GM12878 (cell line): ENCODE results near the gene MORC4. TPM values are rescaled to one million over a fixed set of nuclear protein-coding genes. Genes with fewer than 3 reads are reported as not detected.

Experiments
- ATAC-seq: fragments of 200-7000 bp; cut with Tn5 transposase; 3 replicates; pipeline ENCODE4 v1.9.1; 2020; ENCODE audit warnings: mild to moderate bottlenecking, moderate library complexity
- BruUV-seq: library from RNA; stranded (reverse); fragments of 400-500 nt; replicated peaks from 2 replicates; lab custom pipeline; 2021; lab: Mats Ljungman, UMichigan
- CTCF ChIA-PET: fragments of 300-600 bp; sonication (Branson Sonifier 250); formaldehyde crosslinking; extraction: SDS; loops from one replicate; lab custom pipeline; 2021; ENCODE audit warnings: inconsistent platforms; lab: Yijun Ruan, JAX
- POLR2A ChIA-PET: fragments of 350-600 bp; formaldehyde crosslinking; extraction: SDS; loops from one replicate; lab custom pipeline; 2021; ENCODE audit warnings: inconsistent platforms; lab: Charles Lee
- RAD21 ChIA-PET: fragments of 300-600 bp; sonication (Branson Sonifier 250); formaldehyde crosslinking; loops from one replicate; lab custom pipeline; 2023; ENCODE audit warnings: antibody characterized with exemption; ENCODE audit not compliant: unreplicated experiment; lab: Charles Lee
- SMC1A ChIA-PET: fragments of 300-600 bp; sonication (Branson Sonifier 250); formaldehyde crosslinking; loops from one replicate; lab custom pipeline; 2023; ENCODE audit not compliant: unreplicated experiment, uncharacterized antibody; lab: Charles Lee
- DNase-seq: peaks from one replicate; pipeline ENCODE4 v3.0.0-alpha.2; 2011; ENCODE audit warnings: low read depth, low spot score
- FAIRE-seq: peaks from 3 replicates; lab custom pipeline; 2011; peaks lifted over from hg19 to GRCh38; lab: Jason Lieb, UNC
- H2AFZ ChIP-seq: 2 replicates; pipeline ENCODE4 v1.6.0; 2011; ENCODE audit warnings: low read depth, low read length, control low read depth; ENCODE audit not compliant: control insufficient read depth
- H3K27ac ChIP-seq: 2 replicates; pipeline ENCODE4 v1.5.1; 2011; ENCODE audit warnings: control low read depth; ENCODE audit not compliant: control insufficient read depth, insufficient read depth
- H3K27me3 ChIP-seq, 2 experiments: replicated peaks in 1 of 2; 2 replicates each; pipeline versions ENCODE4 v1.6.0 to v1.6.1; 2011; ENCODE audit warnings: low read length in 1 of 2; ENCODE audit not compliant: control insufficient read depth in 2 of 2, insufficient read depth in 2 of 2
- H3K36me3 ChIP-seq, 2 experiments: 2 replicates each; pipeline ENCODE4 v1.5.1; 2011; ENCODE audit warnings: low read length in 1 of 2; ENCODE audit not compliant: control insufficient read depth in 2 of 2, insufficient read depth in 2 of 2
- H3K4me1 ChIP-seq: 2 replicates; pipeline ENCODE4 v1.6.1; 2011; ENCODE audit warnings: mild to moderate bottlenecking, low read length, moderate library complexity, mixed read lengths; ENCODE audit not compliant: control insufficient read depth, insufficient read depth
- H3K4me2 ChIP-seq: 2 replicates; pipeline ENCODE4 v1.6.0; 2011; ENCODE audit warnings: control low read depth; ENCODE audit not compliant: control insufficient read depth, insufficient read depth
- H3K4me3 ChIP-seq: fragments of 200-600 bp; sonication (generic); 2 replicates; pipeline ENCODE4 v1.5.1; 2016
- H3K79me2 ChIP-seq: 2 replicates; pipeline ENCODE4 v1.6.0; 2011; ENCODE audit warnings: low read length; ENCODE audit not compliant: control insufficient read depth, insufficient read depth
- H3K9ac ChIP-seq: 2 replicates; pipeline ENCODE4 v1.8.0; 2011; ENCODE audit warnings: low read length, control low read depth, mixed read lengths; ENCODE audit not compliant: control insufficient read depth, insufficient read depth
- H3K9me3 ChIP-seq: replicated peaks from 3 replicates; pipeline ENCODE4 v1.5.1; 2011; ENCODE audit warnings: mild to moderate bottlenecking, low read length; ENCODE audit not compliant: control insufficient read depth, insufficient read depth
- H4K20me1 ChIP-seq: 2 replicates; pipeline ENCODE4 v1.6.0; 2011; ENCODE audit not compliant: control insufficient read depth, insufficient read depth
- CEBPB ChIP-seq, 2 experiments: fragments of 150-350 bp in 1 of 2; IDR thresholded peaks; 2 replicates each; pipeline ENCODE4 v1.6.1; 2012 to 2014; ENCODE audit warnings: low read depth in 2 of 2, low read length in 2 of 2, borderline replicate concordance in 1 of 2, inconsistent platforms in 1 of 2
- CHD4 ChIP-seq: fragments of 200-600 bp; sonication (generic); IDR thresholded peaks from 2 replicates; pipeline ENCODE4 v1.6.1; 2016; ENCODE audit warnings: mild to moderate bottlenecking
- HCFC1 ChIP-seq: fragments of 150-350 bp; IDR thresholded peaks from 2 replicates; pipeline ENCODE4 v1.6.1; 2014; ENCODE audit warnings: low read length
- JUND ChIP-seq: IDR thresholded peaks from 2 replicates; pipeline ENCODE4 v1.6.1; 2012; ENCODE audit warnings: low read depth, mild to moderate bottlenecking, low read length, improper control_type of control experiment, moderate library complexity
- KAT2A ChIP-seq: conservative IDR thresholded peaks from 2 replicates; pipeline ENCODE4 v1.6.1; 2011; ENCODE audit warnings: low read depth, low read length; ENCODE audit not compliant: control insufficient read depth
- RELA ChIP-seq: fragments of 450-650 bp; IDR thresholded peaks from 2 replicates; pipeline ENCODE4 v1.8.0; 2014; ENCODE audit warnings: borderline replicate concordance; ENCODE audit not compliant: partially characterized antibody
- SMAD1 ChIP-seq: fragments of 450-650 bp; IDR thresholded peaks from 2 replicates; pipeline ENCODE4 v1.6.1; 2018; ENCODE audit warnings: mild to moderate bottlenecking, low read depth; ENCODE audit not compliant: partially characterized antibody
- STAT1 ChIP-seq: fragments of 450-650 bp; conservative IDR thresholded peaks from 2 replicates; pipeline ENCODE4 v1.6.1; 2014; ENCODE audit warnings: antibody characterized with exemption, mild to moderate bottlenecking
- WGBS: methylation state at CpG from one replicate; pipeline ENCODE4 v1.1.6; 2016; ENCODE audit warnings: low lambda C conversion rate; ENCODE audit not compliant: insufficient replicate concordance, insufficient coverage; ENCODE audit errors: missing lambda C conversion rate; 5-methylcytosine and 5-hydroxymethylcytosine counted together
- in situ Hi-C: fragments of 300-500 bp; cut with MboI; formaldehyde crosslinking; loops from 9 replicates; pipeline ENCODE4 v1.14.3; 2018; ENCODE audit warnings: mixed read lengths
- intact Hi-C: fragments of 100-400 bp; cut with micrococcal nuclease; formaldehyde crosslinking; loops from one replicate; pipeline ENCODE4 v1.14.2; 2022; ENCODE audit not compliant: unreplicated experiment
- polyA plus RNA-seq, 11 experiments: library from polyadenylated mRNA; depleted of rRNA in 4 of 11; unstranded in 6 of 11; stranded (reverse) in 5 of 11; fragments of >200 nt; fragmentation: Nextera tagmentation in 4 of 11; fragmentation: Illumina TruSeq in 1 of 11; extraction: Ambion mirVana in 4 of 11; extraction: Trizol in 1 of 11; gene quantifications; 1 replicate in 1 of 11; 2 replicates in 10 of 11; pipeline versions ENCODE4 v1.2.1 to v1.2.3, GENCODE V29; 2011 to 2016; ENCODE audit warnings: inconsistent platforms in 2 of 11, missing spikeins in 2 of 11, low read depth in 1 of 11
- total RNA-seq, 4 experiments: library from RNA; depleted of rRNA in 3 of 4; stranded (reverse); fragments of >200 nt in 3 of 4; fragmentation: Illumina TruSeq in 1 of 4; extraction: Trizol in 1 of 4; gene quantifications; 2 replicates each; pipeline versions ENCODE4 v1.2.1 to v1.2.3, GENCODE V29; 2013 to 2021
- TF ChIP-seq, protein P1 (sequence below): fragments of 450-650 bp; IDR thresholded peaks from 2 replicates; pipeline ENCODE4 v1.6.1; 2018; ENCODE audit warnings: mild to moderate bottlenecking, low read depth, moderate library complexity; ENCODE audit not compliant: partially characterized antibody

The MORC4 gene
- total and polyA plus RNA-seq, 10 of the 15 experiments (the other 5 are each of a cell fraction or from before 2014, with no cell fraction given), result 0.03 to 0.65 (median 0.26) TPM

DNA sequence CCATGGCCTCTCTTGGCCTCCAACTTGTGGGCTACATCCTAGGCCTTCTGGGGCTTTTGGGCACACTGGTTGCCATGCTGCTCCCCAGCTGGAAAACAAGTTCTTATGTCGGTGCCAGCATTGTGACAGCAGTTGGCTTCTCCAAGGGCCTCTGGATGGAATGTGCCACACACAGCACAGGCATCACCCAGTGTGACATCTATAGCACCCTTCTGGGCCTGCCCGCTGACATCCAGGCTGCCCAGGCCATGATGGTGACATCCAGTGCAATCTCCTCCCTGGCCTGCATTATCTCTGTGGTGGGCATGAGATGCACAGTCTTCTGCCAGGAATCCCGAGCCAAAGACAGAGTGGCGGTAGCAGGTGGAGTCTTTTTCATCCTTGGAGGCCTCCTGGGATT, 71.8 kb downstream of the MORC4 start:
- no peak for DNase-seq
- in situ Hi-C loops, result no loop called here
- Histone ChIP-seq H4K20me1 (no peaks in the 10 kb centered on the region), H3K9me3 (no peaks in the 10 kb centered on the region), H3K4me2 (no peak overlapping the region), H3K27me3 (no peaks in the 10 kb centered on the region), H3K9ac (no peak overlapping the region), H2AFZ (no peak overlapping the region), H3K4me1 (no peaks in the 10 kb centered on the region), H3K79me2 (no peaks in the 10 kb centered on the region), H3K4me3 (no peak overlapping the region), H3K27ac (no peak overlapping the region), H3K36me3 (no peaks in the 10 kb centered on the region)
- ChIA-PET RAD21 (no interaction called here), CTCF (no interaction called here), SMC1A (no interaction called here), POLR2A (no interaction called here)
- no peak for ATAC-seq
- intact Hi-C loops, result no loop called here
- no TSS peak for BruUV-seq
- no peak for TF ChIP-seq CHD4
- TF ChIP-seq SMAD1, result no peak
- TF ChIP-seq, protein P1, sequence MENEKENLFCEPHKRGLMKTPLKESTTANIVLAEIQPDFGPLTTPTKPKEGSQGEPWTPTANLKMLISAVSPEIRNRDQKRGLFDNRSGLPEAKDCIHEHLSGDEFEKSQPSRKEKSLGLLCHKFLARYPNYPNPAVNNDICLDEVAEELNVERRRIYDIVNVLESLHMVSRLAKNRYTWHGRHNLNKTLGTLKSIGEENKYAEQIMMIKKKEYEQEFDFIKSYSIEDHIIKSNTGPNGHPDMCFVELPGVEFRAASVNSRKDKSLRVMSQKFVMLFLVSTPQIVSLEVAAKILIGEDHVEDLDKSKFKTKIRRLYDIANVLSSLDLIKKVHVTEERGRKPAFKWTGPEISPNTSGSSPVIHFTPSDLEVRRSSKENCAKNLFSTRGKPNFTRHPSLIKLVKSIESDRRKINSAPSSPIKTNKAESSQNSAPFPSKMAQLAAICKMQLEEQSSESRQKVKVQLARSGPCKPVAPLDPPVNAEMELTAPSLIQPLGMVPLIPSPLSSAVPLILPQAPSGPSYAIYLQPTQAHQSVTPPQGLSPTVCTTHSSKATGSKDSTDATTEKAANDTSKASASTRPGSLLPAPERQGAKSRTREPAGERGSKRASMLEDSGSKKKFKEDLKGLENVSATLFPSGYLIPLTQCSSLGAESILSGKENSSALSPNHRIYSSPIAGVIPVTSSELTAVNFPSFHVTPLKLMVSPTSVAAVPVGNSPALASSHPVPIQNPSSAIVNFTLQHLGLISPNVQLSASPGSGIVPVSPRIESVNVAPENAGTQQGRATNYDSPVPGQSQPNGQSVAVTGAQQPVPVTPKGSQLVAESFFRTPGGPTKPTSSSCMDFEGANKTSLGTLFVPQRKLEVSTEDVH, result no peak
- TF ChIP-seq KAT2A, result no peak
- TF ChIP-seq STAT1, result no peak
- TF ChIP-seq RELA, result no peak
- no peak for TF ChIP-seq JUND
- TF ChIP-seq CEBPB (IDR thresholded peaks at IDR 0.05; ENCODE audit: borderline replicate concordance in 1 of 2, low read depth in 2 of 2, low read length in 2 of 2), result no peak
- TF ChIP-seq HCFC1, result no peak
- FAIRE-seq, result no peak
- 1% methylated on average over 4 of the region's 4 CpGs for WGBS
